ENCODE data around the gene LRRC36. TPM values are rescaled to one million over a fixed set of nuclear protein-coding genes. Genes with fewer than 3 reads are reported as not detected.

Gene LRRC36
- total RNA-seq, 1 experiment from 2014 or later: not detected

DNA sequence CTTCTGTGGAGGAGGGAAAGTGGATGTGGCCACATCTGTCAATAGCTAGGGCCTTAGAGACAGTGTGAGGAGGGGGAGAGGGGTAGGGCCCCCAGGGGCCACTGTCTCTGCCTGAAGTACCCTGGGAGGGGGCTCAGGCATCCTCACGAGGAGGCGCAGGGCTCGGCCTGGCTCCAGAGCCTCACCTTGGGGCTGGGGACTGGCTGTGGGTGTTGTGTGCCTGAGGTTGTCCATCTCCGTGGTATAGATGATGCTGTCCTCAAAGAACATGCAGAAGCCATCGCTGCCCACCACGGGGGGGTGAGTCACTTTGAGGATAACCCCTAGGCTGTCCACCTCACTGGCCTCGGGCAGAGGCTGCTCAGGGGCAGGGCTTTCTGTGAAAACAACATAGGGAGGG, 35.2 kb upstream of the LRRC36 start:
- no peaks in the 10 kb centered on the region for H3K79me2 ChIP-seq (ENCODE audit: low read length)
- no peaks in the 10 kb centered on the region for H3K36me3 ChIP-seq (ENCODE audit: insufficient read depth, low read length)
- no peaks in the 10 kb centered on the region for H3K9me3 ChIP-seq (ENCODE audit: low read length)
- H4K20me1 ChIP-seq (ENCODE audit: insufficient read depth, low read depth, low read length): no peaks in the 10 kb centered on the region
- no peaks in the 10 kb centered on the region for H3K4me1 ChIP-seq (ENCODE audit: low read length)
- H3K9me2 ChIP-seq (replicated peaks; ENCODE audit: insufficient read depth, low read length): no peaks in the 10 kb centered on the region
- no peak overlapping the region for H2AFZ ChIP-seq (ENCODE audit: low read length)
- no peak overlapping the region for H3K4me3 ChIP-seq (ENCODE audit: low read length)
- no peak overlapping the region for H3K4me2 ChIP-seq (ENCODE audit: low read depth, low read length, poor library complexity, severe bottlenecking)
- H3K27ac ChIP-seq (ENCODE audit: low read length): no peak overlapping the region
- no peak overlapping the region for H3K9ac ChIP-seq (ENCODE audit: low read length)
- no peaks in the 10 kb centered on the region; the same call in 1 of the 2 replicates for H3K27me3 ChIP-seq (ENCODE audit: low read length)
- no peak for DNase-seq

DNA sequence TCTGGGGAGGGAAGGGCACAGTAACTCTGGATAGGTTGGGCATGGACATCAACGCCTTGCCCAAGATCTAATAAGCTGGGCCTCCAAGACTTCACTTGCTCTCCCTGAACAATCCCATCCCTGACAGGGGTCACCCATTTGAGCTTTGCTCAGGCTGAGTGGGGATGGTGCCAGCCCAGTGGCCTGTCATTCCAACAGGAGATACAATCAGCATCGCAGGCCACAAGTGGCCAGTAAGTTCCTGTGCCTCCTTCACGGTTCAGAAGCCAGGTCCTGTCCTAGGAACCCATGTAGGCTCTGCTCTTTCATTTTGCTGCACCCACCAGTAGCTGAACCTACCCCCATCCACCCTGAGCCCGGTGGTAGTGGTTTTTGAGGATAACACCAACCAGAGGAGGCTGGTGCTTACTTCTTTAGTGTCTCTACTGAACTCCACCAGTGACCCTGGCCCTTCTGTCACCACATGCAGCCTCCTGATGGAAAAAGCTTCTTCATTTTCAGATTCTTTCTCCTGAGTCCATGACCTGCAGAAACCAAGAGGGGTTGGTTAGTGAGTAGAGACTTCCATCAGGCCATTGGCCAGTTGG, 32.4 kb upstream of the LRRC36 start:
- no peak overlapping the region for H3K4me2 ChIP-seq (ENCODE audit: low read depth, low read length, poor library complexity, severe bottlenecking)
- no peaks in the 10 kb centered on the region for H3K9me3 ChIP-seq (ENCODE audit: low read length)
- no peak overlapping the region for H3K9ac ChIP-seq (ENCODE audit: low read length)
- no peaks in the 10 kb centered on the region for H4K20me1 ChIP-seq (ENCODE audit: insufficient read depth, low read depth, low read length)
- H3K36me3 ChIP-seq (ENCODE audit: insufficient read depth, low read length): no peaks in the 10 kb centered on the region
- DNase-seq: no peak
- H3K4me1 ChIP-seq (ENCODE audit: low read length): no peaks in the 10 kb centered on the region
- no peak overlapping the region for H3K4me3 ChIP-seq (ENCODE audit: low read length)
- no peaks in the 10 kb centered on the region for H3K79me2 ChIP-seq (ENCODE audit: low read length)
- H3K9me2 ChIP-seq (replicated peaks; ENCODE audit: insufficient read depth, low read length): no peaks in the 10 kb centered on the region
- H3K27me3 ChIP-seq (ENCODE audit: low read length): no peaks in the 10 kb centered on the region; the same call in 1 of the 2 replicates
- H3K27ac ChIP-seq (ENCODE audit: low read length): no peak overlapping the region
- no peak overlapping the region for H2AFZ ChIP-seq (ENCODE audit: low read length)

DNA sequence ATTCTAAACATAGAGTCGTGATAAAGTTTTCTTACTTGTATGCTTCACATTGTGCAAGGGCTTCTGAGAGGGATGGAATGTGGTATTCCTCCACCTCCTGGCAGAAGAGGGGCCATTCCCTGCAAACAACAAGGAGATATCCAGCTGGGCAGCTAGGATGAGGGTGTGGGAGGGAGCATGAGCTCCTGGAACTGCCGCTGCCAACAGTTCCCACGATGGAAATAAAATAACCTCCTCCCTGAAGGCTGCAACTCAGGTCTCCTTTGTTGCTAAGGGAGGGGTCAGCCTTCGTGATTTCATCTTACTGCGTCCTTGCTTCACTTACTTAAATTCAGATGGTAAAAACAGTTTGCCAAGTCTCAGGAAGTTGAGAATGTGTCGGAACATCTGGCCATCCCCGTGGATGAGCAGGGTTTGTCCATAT, 31.7 kb upstream of the LRRC36 start:
- Histone ChIP-seq H3K4me2 (ENCODE audit: low read depth, low read length, poor library complexity, severe bottlenecking) (no peak overlapping the region), H3K4me1 (ENCODE audit: low read length) (no peaks in the 10 kb centered on the region), H3K79me2 (ENCODE audit: low read length) (no peaks in the 10 kb centered on the region), H2AFZ (ENCODE audit: low read length) (no peak overlapping the region), H3K4me3 (ENCODE audit: low read length) (no peak overlapping the region), H3K27me3 (ENCODE audit: low read length) (no peaks in the 10 kb centered on the region; the same call in 1 of the 2 replicates), H3K9ac (ENCODE audit: low read length) (no peak overlapping the region), H3K9me2 (replicated peaks; ENCODE audit: insufficient read depth, low read length) (no peaks in the 10 kb centered on the region), H3K9me3 (ENCODE audit: low read length) (no peaks in the 10 kb centered on the region), H3K36me3 (ENCODE audit: insufficient read depth, low read length) (no peaks in the 10 kb centered on the region), H3K27ac (ENCODE audit: low read length) (no peak overlapping the region), H4K20me1 (ENCODE audit: insufficient read depth, low read depth, low read length) (no peaks in the 10 kb centered on the region)
- no peak for DNase-seq

DNA sequence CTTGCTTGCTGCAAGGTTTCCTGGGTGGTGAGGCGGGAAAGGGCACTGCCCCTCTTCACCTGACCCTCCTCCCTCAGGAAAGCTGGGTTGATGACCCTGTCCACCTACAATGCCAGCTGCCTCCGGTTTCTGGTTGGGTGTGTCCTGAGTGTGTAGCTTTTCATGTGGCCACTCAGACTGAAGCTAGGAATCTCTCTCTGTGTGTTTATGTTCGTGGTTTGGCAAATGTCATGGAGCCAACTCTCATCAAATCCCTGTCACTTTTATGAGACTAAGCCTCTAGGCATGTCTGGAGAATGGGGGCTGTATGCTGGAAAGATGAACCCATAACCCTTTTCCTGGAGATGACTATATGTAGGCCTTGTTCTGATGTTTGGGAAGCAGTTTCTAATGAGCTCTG, 30.2 kb upstream of the LRRC36 start:
- H3K4me3 ChIP-seq (ENCODE audit: low read length): no peak overlapping the region
- no peaks in the 10 kb centered on the region for H3K9me3 ChIP-seq (ENCODE audit: low read length)
- H3K79me2 ChIP-seq (ENCODE audit: low read length): no peaks in the 10 kb centered on the region
- H3K9me2 ChIP-seq (replicated peaks; ENCODE audit: insufficient read depth, low read length): no peaks in the 10 kb centered on the region
- H4K20me1 ChIP-seq (ENCODE audit: insufficient read depth, low read depth, low read length): no peaks in the 10 kb centered on the region
- H2AFZ ChIP-seq (ENCODE audit: low read length): no peak overlapping the region
- H3K27ac ChIP-seq (ENCODE audit: low read length): no peak overlapping the region
- no peaks in the 10 kb centered on the region for H3K36me3 ChIP-seq (ENCODE audit: insufficient read depth, low read length)
- DNase-seq: no peak
- H3K4me2 ChIP-seq (ENCODE audit: low read depth, low read length, poor library complexity, severe bottlenecking): no peak overlapping the region
- no peak overlapping the region for H3K9ac ChIP-seq (ENCODE audit: low read length)
- no peaks in the 10 kb centered on the region; the same call in 1 of the 2 replicates for H3K27me3 ChIP-seq (ENCODE audit: low read length)
- no peaks in the 10 kb centered on the region for H3K4me1 ChIP-seq (ENCODE audit: low read length)

DNA sequence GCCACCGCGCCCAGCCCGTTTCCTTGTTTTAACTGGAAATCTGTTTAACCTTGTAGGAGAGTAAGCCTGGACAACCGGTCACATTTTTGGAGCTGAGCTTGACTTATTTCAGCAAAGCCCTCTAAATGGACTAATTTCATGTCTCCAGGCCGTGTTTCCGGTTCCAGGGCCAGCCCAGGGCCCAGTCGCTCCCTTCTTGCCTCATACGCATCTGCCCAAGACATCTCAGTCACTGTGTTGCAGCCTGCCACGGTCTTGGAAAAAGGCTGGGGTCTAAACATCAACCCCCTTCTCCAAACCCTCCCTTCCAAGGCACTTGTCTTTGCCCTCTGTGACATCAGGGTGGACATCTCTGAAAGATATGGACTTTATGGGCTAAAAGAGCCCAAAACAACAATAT, 28.3 kb upstream of the LRRC36 start:
- Histone ChIP-seq H3K9me2 (replicated peaks; ENCODE audit: insufficient read depth, low read length) (no peaks in the 10 kb centered on the region), H3K4me1 (ENCODE audit: low read length) (no peaks in the 10 kb centered on the region), H4K20me1 (ENCODE audit: insufficient read depth, low read depth, low read length) (no peaks in the 10 kb centered on the region), H3K4me3 (ENCODE audit: low read length) (no peak overlapping the region), H3K9ac (ENCODE audit: low read length) (no peak overlapping the region), H3K9me3 (ENCODE audit: low read length) (no peaks in the 10 kb centered on the region), H3K79me2 (ENCODE audit: low read length) (no peaks in the 10 kb centered on the region), H3K4me2 (ENCODE audit: low read depth, low read length, poor library complexity, severe bottlenecking) (no peak overlapping the region), H2AFZ (ENCODE audit: low read length) (no peak overlapping the region), H3K27me3 (ENCODE audit: low read length) (no peaks in the 10 kb centered on the region; the same call in 1 of the 2 replicates), H3K27ac (ENCODE audit: low read length) (no peak overlapping the region), H3K36me3 (ENCODE audit: insufficient read depth, low read length) (no peaks in the 10 kb centered on the region)
- no peak for DNase-seq

DNA sequence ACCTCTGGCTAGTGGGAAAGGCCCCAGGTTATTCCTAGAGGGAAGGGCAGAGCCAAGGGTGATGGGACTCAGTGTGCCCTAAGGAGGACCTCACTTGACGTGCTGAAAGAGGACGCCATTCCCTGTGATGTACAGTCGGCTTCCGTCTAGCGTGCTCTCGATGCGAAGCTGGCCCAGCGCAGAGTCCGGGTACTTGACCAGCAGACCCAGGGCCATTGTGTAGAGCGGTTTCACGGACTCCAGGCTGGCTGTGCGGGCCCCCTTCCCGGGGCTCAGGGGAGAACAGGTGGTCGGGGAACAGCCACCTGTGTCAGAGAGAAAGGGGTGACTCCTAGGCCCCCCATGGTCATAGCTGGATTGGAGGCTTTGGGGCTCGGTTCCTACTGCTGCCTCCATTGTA, 27.3 kb upstream of the LRRC36 start:
- Histone ChIP-seq H4K20me1 (ENCODE audit: insufficient read depth, low read depth, low read length) (no peaks in the 10 kb centered on the region), H3K9me3 (ENCODE audit: low read length) (no peaks in the 10 kb centered on the region), H3K4me2 (ENCODE audit: low read depth, low read length, poor library complexity, severe bottlenecking) (no peak overlapping the region), H3K4me1 (ENCODE audit: low read length) (no peaks in the 10 kb centered on the region), H3K27ac (ENCODE audit: low read length) (no peak overlapping the region), H3K36me3 (ENCODE audit: insufficient read depth, low read length) (no peaks in the 10 kb centered on the region), H3K79me2 (ENCODE audit: low read length) (no peaks in the 10 kb centered on the region), H3K9me2 (replicated peaks; ENCODE audit: insufficient read depth, low read length) (no peaks in the 10 kb centered on the region), H3K9ac (ENCODE audit: low read length) (no peak overlapping the region), H3K27me3 (ENCODE audit: low read length) (no peaks in the 10 kb centered on the region), H2AFZ (ENCODE audit: low read length) (no peak overlapping the region), H3K4me3 (ENCODE audit: low read length) (no peak overlapping the region)
- DNase-seq: no peak

DNA sequence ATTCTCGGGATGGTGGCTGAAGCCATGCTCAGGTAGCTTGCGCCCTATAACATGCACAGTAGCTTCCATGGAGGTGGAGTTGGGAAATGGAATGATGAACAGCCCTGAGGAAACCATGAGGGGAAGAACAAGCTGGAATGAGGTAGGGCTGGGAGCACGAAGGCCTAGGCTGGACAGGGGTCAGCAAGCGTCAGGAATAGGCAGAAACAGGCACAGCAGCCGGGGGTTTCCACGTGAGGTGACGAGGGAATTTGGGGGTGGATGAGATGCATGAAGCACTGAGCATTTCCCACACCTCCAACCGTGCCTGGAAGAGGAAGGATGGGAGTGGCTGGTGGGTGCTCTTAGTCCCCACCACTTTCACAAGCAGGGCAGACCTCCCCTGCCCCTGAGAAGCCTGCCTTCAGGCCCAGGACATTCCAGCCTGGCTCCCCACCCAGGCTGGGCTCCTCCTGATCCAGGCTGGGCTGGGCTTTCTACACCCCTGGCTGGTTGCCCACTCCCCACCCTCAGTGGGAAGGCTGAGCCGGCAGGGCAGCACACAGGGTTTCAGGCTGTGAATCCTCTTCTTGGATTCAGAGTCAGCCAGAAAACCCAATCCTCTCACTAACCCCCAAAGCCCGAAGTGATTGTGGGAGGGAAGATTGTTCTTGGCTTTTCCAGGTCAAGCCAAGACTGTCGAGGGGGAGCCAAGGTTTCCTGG, 25.4 kb upstream of the LRRC36 start:
- no peaks in the 10 kb centered on the region for H3K36me3 ChIP-seq (ENCODE audit: insufficient read depth, low read length)
- H3K4me3 ChIP-seq (ENCODE audit: low read length): no peak overlapping the region
- no peaks in the 10 kb centered on the region for H3K27me3 ChIP-seq (ENCODE audit: low read length)
- H3K4me1 ChIP-seq (ENCODE audit: low read length): no peaks in the 10 kb centered on the region
- H3K27ac ChIP-seq (ENCODE audit: low read length): no peak overlapping the region
- H3K9me3 ChIP-seq (ENCODE audit: low read length): no peaks in the 10 kb centered on the region
- H4K20me1 ChIP-seq (ENCODE audit: insufficient read depth, low read depth, low read length): no peaks in the 10 kb centered on the region
- no peaks in the 10 kb centered on the region for H3K9me2 ChIP-seq (replicated peaks; ENCODE audit: insufficient read depth, low read length)
- DNase-seq: no peak
- no peak overlapping the region for H3K9ac ChIP-seq (ENCODE audit: low read length)
- H3K79me2 ChIP-seq (ENCODE audit: low read length): no peaks in the 10 kb centered on the region
- H3K4me2 ChIP-seq (ENCODE audit: low read depth, low read length, poor library complexity, severe bottlenecking): no peak overlapping the region
- no peak overlapping the region for H2AFZ ChIP-seq (ENCODE audit: low read length)

DNA sequence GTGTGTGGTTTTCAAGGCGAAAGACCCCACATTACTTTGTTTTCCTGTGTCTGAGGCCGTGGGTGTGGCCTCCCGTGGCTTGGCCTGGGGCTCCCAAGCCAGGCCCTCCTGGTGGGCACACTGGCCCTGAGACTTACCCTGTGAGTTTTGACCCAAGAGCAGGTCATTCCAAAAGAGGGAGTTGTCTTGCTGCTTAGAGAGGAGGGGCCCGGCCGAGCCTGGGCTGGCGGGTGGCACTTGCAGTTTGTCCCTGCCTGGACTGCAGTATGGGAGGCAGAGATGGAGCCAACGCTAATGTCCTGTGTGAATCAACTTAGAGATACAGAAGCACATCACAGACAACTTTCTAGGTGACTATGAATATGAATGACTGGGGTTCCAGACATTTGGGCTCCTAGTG, 24.5 kb upstream of the LRRC36 start:
- H3K4me3 ChIP-seq (ENCODE audit: low read length): no peak overlapping the region
- no peaks in the 10 kb centered on the region for H4K20me1 ChIP-seq (ENCODE audit: insufficient read depth, low read depth, low read length)
- H3K79me2 ChIP-seq (ENCODE audit: low read length): no peaks in the 10 kb centered on the region
- H2AFZ ChIP-seq (ENCODE audit: low read length): no peak overlapping the region
- H3K27me3 ChIP-seq (ENCODE audit: low read length): 0 out of 2 replicates have a peak, but pooled peaks cover 2% of the 10 kb centered on the region
- H3K4me1 ChIP-seq (ENCODE audit: low read length): no peaks in the 10 kb centered on the region
- no peaks in the 10 kb centered on the region for H3K36me3 ChIP-seq (ENCODE audit: insufficient read depth, low read length)
- no peaks in the 10 kb centered on the region for H3K9me2 ChIP-seq (replicated peaks; ENCODE audit: insufficient read depth, low read length)
- H3K4me2 ChIP-seq (ENCODE audit: low read depth, low read length, poor library complexity, severe bottlenecking): no peak overlapping the region
- H3K27ac ChIP-seq (ENCODE audit: low read length): no peak overlapping the region
- DNase-seq: no peak
- no peaks in the 10 kb centered on the region for H3K9me3 ChIP-seq (ENCODE audit: low read length)
- no peak overlapping the region for H3K9ac ChIP-seq (ENCODE audit: low read length)
